KOPT-K1 (cell line): ENCODE results near the gene GRIK1.

Source experiments
- H3K27ac ChIP-seq: fragments of 200-600 bp; sonication (generic); 2 replicates; pipeline ENCODE4 v1.5.1; 2016; ENCODE audit warnings: antibody characterized with exemption, mild to moderate bottlenecking, low read depth, low read length; ENCODE audit not compliant: poor library complexity, severe bottlenecking
- H3K36me3 ChIP-seq: fragments of 200-600 bp; sonication (generic); 2 replicates; pipeline ENCODE4 v1.5.1; 2017; ENCODE audit warnings: antibody characterized with exemption, mild to moderate bottlenecking, low read length, moderate library complexity; ENCODE audit not compliant: insufficient read depth
- H3K9me3 ChIP-seq: fragments of 200-600 bp; sonication (generic); 2 replicates; pipeline ENCODE4 v1.5.1; 2017; ENCODE audit warnings: antibody characterized with exemption, low read length, mild to moderate bottlenecking; ENCODE audit not compliant: insufficient read depth, poor library complexity, severe bottlenecking

Gene GRIK1

GRCh38 chr21:29827236-29827635 lies 112.6 kb downstream of the GRIK1 start:
- Histone ChIP-seq H3K27ac (no peak overlapping the region), H3K9me3 (peaks cover 5% of the 10 kb centered on the region)

GRCh38 chr21:29826386-29826785 lies 113.4 kb downstream of the GRIK1 start:
- no peak overlapping the region for H3K27ac ChIP-seq

More at GRCh38 chr21:29827236-29827635, 112.6 kb downstream of the GRIK1 start:
- H3K36me3 ChIP-seq, result no peaks in the 10 kb centered on the region

GRCh38 chr21:29825936-29826335 lies 113.9 kb downstream of the GRIK1 start:
- Histone ChIP-seq H3K9me3 (no peaks in the 10 kb centered on the region), H3K27ac (no peak overlapping the region), H3K36me3 (no peaks in the 10 kb centered on the region)

More at GRCh38 chr21:29826386-29826785, 113.4 kb downstream of the GRIK1 start:
- Histone ChIP-seq H3K9me3 (no peaks in the 10 kb centered on the region), H3K36me3 (no peaks in the 10 kb centered on the region)

- Histone ChIP-seq H3K27ac (no peak overlapping the region), H3K9me3 (no peaks in the 10 kb centered on the region), H3K36me3 (no peaks in the 10 kb centered on the region)
Observed at GRCh38 chr21:29825345-29825744, 114.5 kb downstream of the GRIK1 start.

- no peaks in the 10 kb centered on the region for H3K36me3 ChIP-seq
- H3K27ac ChIP-seq, result no peak overlapping the region
- no peaks in the 10 kb centered on the region for H3K9me3 ChIP-seq
Observed at GRCh38 chr21:29822064-29822463, 117.7 kb downstream of the GRIK1 start.

- H3K9me3 ChIP-seq, result no peaks in the 10 kb centered on the region
- H3K27ac ChIP-seq, result no peak overlapping the region
- no peaks in the 10 kb centered on the region for H3K36me3 ChIP-seq
Observed at GRCh38 chr21:29821230-29821629, 118.6 kb downstream of the GRIK1 start.

GRCh38 chr21:29819675-29820326 lies 120.0 kb downstream of the GRIK1 start:
- no peak overlapping the region for H3K27ac ChIP-seq
- no peaks in the 10 kb centered on the region for H3K9me3 ChIP-seq
- no peaks in the 10 kb centered on the region for H3K36me3 ChIP-seq

- Histone ChIP-seq H3K27ac (no peak overlapping the region), H3K9me3 (no peaks in the 10 kb centered on the region), H3K36me3 (no peaks in the 10 kb centered on the region)
Observed at GRCh38 chr21:29818383-29818921, 121.3 kb downstream of the GRIK1 start.

- Histone ChIP-seq H3K9me3 (no peaks in the 10 kb centered on the region), H3K36me3 (no peaks in the 10 kb centered on the region), H3K27ac (no peak overlapping the region)
Observed at GRCh38 chr21:29817450-29817849, 122.3 kb downstream of the GRIK1 start.

GRCh38 chr21:29812947-29813346 lies 126.8 kb downstream of the GRIK1 start:
- Histone ChIP-seq H3K36me3 (no peaks in the 10 kb centered on the region), H3K9me3 (no peaks in the 10 kb centered on the region), H3K27ac (no peak overlapping the region)

- H3K27ac ChIP-seq, result no peak overlapping the region
- no peaks in the 10 kb centered on the region for H3K36me3 ChIP-seq
- no peaks in the 10 kb centered on the region for H3K9me3 ChIP-seq
Observed at GRCh38 chr21:29810871-29811270, 128.9 kb downstream of the GRIK1 start.

GRCh38 chr21:29808153-29808552 lies 131.6 kb downstream of the GRIK1 start:
- Histone ChIP-seq H3K27ac (no peak overlapping the region), H3K9me3 (no peaks in the 10 kb centered on the region), H3K36me3 (no peaks in the 10 kb centered on the region)

- H3K27ac ChIP-seq, result no peak overlapping the region
- H3K36me3 ChIP-seq, result no peaks in the 10 kb centered on the region
- no peaks in the 10 kb centered on the region for H3K9me3 ChIP-seq
Observed at GRCh38 chr21:29805105-29805504, 134.7 kb downstream of the GRIK1 start.

GRCh38 chr21:29803191-29803590 lies 136.6 kb downstream of the GRIK1 start:
- no peaks in the 10 kb centered on the region for H3K9me3 ChIP-seq

GRCh38 chr21:29801122-29801521 lies 138.7 kb downstream of the GRIK1 start:
- Histone ChIP-seq H3K36me3 (no peaks in the 10 kb centered on the region), H3K27ac (no peak overlapping the region), H3K9me3 (no peaks in the 10 kb centered on the region)

More at GRCh38 chr21:29803191-29803590, 136.6 kb downstream of the GRIK1 start:
- H3K36me3 ChIP-seq, result no peaks in the 10 kb centered on the region
- H3K27ac ChIP-seq, result no peak overlapping the region

GRCh38 chr21:29800056-29800455 lies 139.7 kb downstream of the GRIK1 start:
- Histone ChIP-seq H3K36me3 (no peaks in the 10 kb centered on the region), H3K9me3 (no peaks in the 10 kb centered on the region), H3K27ac (no peak overlapping the region)
